GM12878 (cell line): ENCODE measurements around the gene GRIN3A. TPM values are rescaled to one million over a fixed set of nuclear protein-coding genes. Genes with fewer than 3 reads are reported as not detected.

ENCODE experiments used
- ATAC-seq: fragments of 200-7000 bp; cut with Tn5 transposase; 3 replicates; pipeline ENCODE4 v1.9.1; 2020; ENCODE audit warnings: mild to moderate bottlenecking, moderate library complexity
- BruUV-seq: library from RNA; stranded (reverse); fragments of 400-500 nt; replicated peaks from 2 replicates; lab custom pipeline; 2021; lab: Mats Ljungman, UMichigan
- CTCF ChIA-PET: fragments of 300-600 bp; sonication (Branson Sonifier 250); formaldehyde crosslinking; extraction: SDS; loops from one replicate; lab custom pipeline; 2021; ENCODE audit warnings: inconsistent platforms; lab: Yijun Ruan, JAX
- POLR2A ChIA-PET: fragments of 350-600 bp; formaldehyde crosslinking; extraction: SDS; loops from one replicate; lab custom pipeline; 2021; ENCODE audit warnings: inconsistent platforms; lab: Charles Lee
- RAD21 ChIA-PET: fragments of 300-600 bp; sonication (Branson Sonifier 250); formaldehyde crosslinking; loops from one replicate; lab custom pipeline; 2023; ENCODE audit warnings: antibody characterized with exemption; ENCODE audit not compliant: unreplicated experiment; lab: Charles Lee
- SMC1A ChIA-PET: fragments of 300-600 bp; sonication (Branson Sonifier 250); formaldehyde crosslinking; loops from one replicate; lab custom pipeline; 2023; ENCODE audit not compliant: unreplicated experiment, uncharacterized antibody; lab: Charles Lee
- DNase-seq: peaks from one replicate; pipeline ENCODE4 v3.0.0-alpha.2; 2011; ENCODE audit warnings: low read depth, low spot score
- FAIRE-seq: peaks from 3 replicates; lab custom pipeline; 2011; peaks lifted over from hg19 to GRCh38; lab: Jason Lieb, UNC
- H2AFZ ChIP-seq: 2 replicates; pipeline ENCODE4 v1.6.0; 2011; ENCODE audit warnings: low read depth, low read length, control low read depth; ENCODE audit not compliant: control insufficient read depth
- H3K27ac ChIP-seq: 2 replicates; pipeline ENCODE4 v1.5.1; 2011; ENCODE audit warnings: control low read depth; ENCODE audit not compliant: control insufficient read depth, insufficient read depth
- H3K27me3 ChIP-seq, 2 experiments: replicated peaks in 1 of 2; 2 replicates each; pipeline versions ENCODE4 v1.6.0 to v1.6.1; 2011; ENCODE audit warnings: low read length in 1 of 2; ENCODE audit not compliant: control insufficient read depth in 2 of 2, insufficient read depth in 2 of 2
- H3K36me3 ChIP-seq, 2 experiments: 2 replicates each; pipeline ENCODE4 v1.5.1; 2011; ENCODE audit warnings: low read length in 1 of 2; ENCODE audit not compliant: control insufficient read depth in 2 of 2, insufficient read depth in 2 of 2
- H3K4me1 ChIP-seq: 2 replicates; pipeline ENCODE4 v1.6.1; 2011; ENCODE audit warnings: mild to moderate bottlenecking, low read length, moderate library complexity, mixed read lengths; ENCODE audit not compliant: control insufficient read depth, insufficient read depth
- H3K4me2 ChIP-seq: 2 replicates; pipeline ENCODE4 v1.6.0; 2011; ENCODE audit warnings: control low read depth; ENCODE audit not compliant: control insufficient read depth, insufficient read depth
- H3K4me3 ChIP-seq: fragments of 200-600 bp; sonication (generic); 2 replicates; pipeline ENCODE4 v1.5.1; 2016
- H3K79me2 ChIP-seq: 2 replicates; pipeline ENCODE4 v1.6.0; 2011; ENCODE audit warnings: low read length; ENCODE audit not compliant: control insufficient read depth, insufficient read depth
- H3K9ac ChIP-seq: 2 replicates; pipeline ENCODE4 v1.8.0; 2011; ENCODE audit warnings: low read length, control low read depth, mixed read lengths; ENCODE audit not compliant: control insufficient read depth, insufficient read depth
- H3K9me3 ChIP-seq: replicated peaks from 3 replicates; pipeline ENCODE4 v1.5.1; 2011; ENCODE audit warnings: mild to moderate bottlenecking, low read length; ENCODE audit not compliant: control insufficient read depth, insufficient read depth
- H4K20me1 ChIP-seq: 2 replicates; pipeline ENCODE4 v1.6.0; 2011; ENCODE audit not compliant: control insufficient read depth, insufficient read depth
- CBX5 ChIP-seq: sonication (generic); IDR thresholded peaks from 2 replicates; pipeline ENCODE4 v1.6.1; 2016; ENCODE audit warnings: low read depth, moderate library complexity, mild to moderate bottlenecking, inconsistent platforms
- KAT2A ChIP-seq: conservative IDR thresholded peaks from 2 replicates; pipeline ENCODE4 v1.6.1; 2011; ENCODE audit warnings: low read depth, low read length; ENCODE audit not compliant: control insufficient read depth
- MYB ChIP-seq: fragments of 150-350 bp; IDR thresholded peaks from 2 replicates; pipeline ENCODE4 v1.6.1; 2014; ENCODE audit warnings: mild to moderate bottlenecking, low read depth, low read length, borderline replicate concordance
- PAX5 ChIP-seq: IDR thresholded peaks from 2 replicates; pipeline ENCODE4 v1.6.1; 2011; ENCODE audit warnings: low read depth, low read length, borderline replicate concordance
- RAD51 ChIP-seq: fragments of 450-650 bp; IDR thresholded peaks from 2 replicates; pipeline ENCODE4 v1.6.1; 2016; ENCODE audit warnings: moderate library complexity, mild to moderate bottlenecking, inconsistent platforms
- RELA ChIP-seq: fragments of 450-650 bp; IDR thresholded peaks from 2 replicates; pipeline ENCODE4 v1.8.0; 2014; ENCODE audit warnings: borderline replicate concordance; ENCODE audit not compliant: partially characterized antibody
- REST ChIP-seq: IDR thresholded peaks from 2 replicates; pipeline ENCODE4 v1.6.1; 2012; ENCODE audit warnings: mild to moderate bottlenecking, low read depth, low read length
- STAT1 ChIP-seq: fragments of 450-650 bp; conservative IDR thresholded peaks from 2 replicates; pipeline ENCODE4 v1.6.1; 2014; ENCODE audit warnings: antibody characterized with exemption, mild to moderate bottlenecking
- TCF12 ChIP-seq: IDR thresholded peaks from 2 replicates; pipeline ENCODE4 v1.6.1; 2011; ENCODE audit warnings: low read depth, mild to moderate bottlenecking, low read length
- TCF3 ChIP-seq: IDR thresholded peaks from 2 replicates; pipeline ENCODE4 v1.6.1; 2012; ENCODE audit warnings: low read depth, mild to moderate bottlenecking, low read length, borderline replicate concordance; ENCODE audit not compliant: insufficient read depth
- WGBS: methylation state at CpG from one replicate; pipeline ENCODE4 v1.1.6; 2016; ENCODE audit warnings: low lambda C conversion rate; ENCODE audit not compliant: insufficient replicate concordance, insufficient coverage; ENCODE audit errors: missing lambda C conversion rate; 5-methylcytosine and 5-hydroxymethylcytosine counted together
- in situ Hi-C: fragments of 300-500 bp; cut with MboI; formaldehyde crosslinking; loops from 9 replicates; pipeline ENCODE4 v1.14.3; 2018; ENCODE audit warnings: mixed read lengths
- intact Hi-C: fragments of 100-400 bp; cut with micrococcal nuclease; formaldehyde crosslinking; loops from one replicate; pipeline ENCODE4 v1.14.2; 2022; ENCODE audit not compliant: unreplicated experiment
- polyA plus RNA-seq, 11 experiments: library from polyadenylated mRNA; depleted of rRNA in 4 of 11; unstranded in 6 of 11; stranded (reverse) in 5 of 11; fragments of >200 nt; fragmentation: Nextera tagmentation in 4 of 11; fragmentation: Illumina TruSeq in 1 of 11; extraction: Ambion mirVana in 4 of 11; extraction: Trizol in 1 of 11; gene quantifications; 1 replicate in 1 of 11; 2 replicates in 10 of 11; pipeline versions ENCODE4 v1.2.1 to v1.2.3, GENCODE V29; 2011 to 2016; ENCODE audit warnings: inconsistent platforms in 2 of 11, missing spikeins in 2 of 11, low read depth in 1 of 11
- total RNA-seq, 4 experiments: library from RNA; depleted of rRNA in 3 of 4; stranded (reverse); fragments of >200 nt in 3 of 4; fragmentation: Illumina TruSeq in 1 of 4; extraction: Trizol in 1 of 4; gene quantifications; 2 replicates each; pipeline versions ENCODE4 v1.2.1 to v1.2.3, GENCODE V29; 2013 to 2021

The GRIN3A gene
- total and polyA plus RNA-seq, 10 of the 15 experiments (the other 5 are each of a cell fraction or from before 2014, with no cell fraction given) = 0.03 to 0.05 (median 0.04) TPM; not detected in 7

DNA sequence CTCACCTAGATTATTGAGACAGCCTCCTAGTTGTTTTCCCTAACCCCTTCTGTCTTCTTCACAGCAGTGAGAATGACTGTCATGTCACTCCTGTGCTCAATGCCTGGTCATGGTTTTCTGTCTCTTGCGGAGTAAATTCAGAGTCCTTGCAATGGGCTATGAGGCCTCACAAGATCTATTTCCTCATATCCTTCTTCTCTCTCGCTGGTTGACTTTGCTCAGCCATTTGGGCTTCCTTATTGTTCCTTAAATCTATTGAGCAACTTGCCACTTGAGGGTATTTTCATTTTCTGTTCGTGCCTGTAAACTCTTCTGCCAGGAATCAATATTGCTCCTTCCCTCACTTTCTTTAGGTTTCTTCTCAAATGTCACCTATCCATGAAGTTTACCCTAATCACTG is 152.7 kb downstream of the GRIN3A start:
- Histone ChIP-seq H3K9ac (no peak overlapping the region), H3K36me3 (no peaks in the 10 kb centered on the region), H2AFZ (no peak overlapping the region), H3K4me2 (no peak overlapping the region), H3K27me3 (no peaks in the 10 kb centered on the region), H4K20me1 (no peaks in the 10 kb centered on the region), H3K79me2 (no peaks in the 10 kb centered on the region), H3K9me3 (no peaks in the 10 kb centered on the region), H3K27ac (no peak overlapping the region), H3K4me1 (no peaks in the 10 kb centered on the region; the same call in 1 of the 2 replicates), H3K4me3 (no peak overlapping the region)
- SMC1A ChIA-PET = no interaction called here
- RAD21 ChIA-PET = no interaction called here
- TF ChIP-seq RELA (no peak), KAT2A (no peak), STAT1 (no peak), TCF3 (no peak), CBX5 (no peak), PAX5 (no peak), REST (no peak), TCF12 (no peak), MYB (no peak), RAD51 (no peak)
- DNase-seq (no peak), FAIRE-seq (no peak), ATAC-seq (no peak)
- CTCF ChIA-PET = interaction anchor here (1.1 kb wide), 1 partner anchor 16 kb away, joined by 3 read pairs; no protein-coding TSS in a partner anchor
- POLR2A ChIA-PET = no interaction called here
- 21% methylated on average over 3 of the region's 3 CpGs for WGBS
- intact Hi-C loops = no loop called here
- in situ Hi-C loops = no loop called here
- BruUV-seq = no TSS peak
